ENCODE data around the gene C9orf153. TPM values are rescaled to one million over a fixed set of nuclear protein-coding genes. Genes with fewer than 3 reads are reported as not detected.

Gene C9orf153
- total RNA-seq, 4 donors from 2014 or later, result 0.66 to 2.9 (median 1.2) TPM

DNA sequence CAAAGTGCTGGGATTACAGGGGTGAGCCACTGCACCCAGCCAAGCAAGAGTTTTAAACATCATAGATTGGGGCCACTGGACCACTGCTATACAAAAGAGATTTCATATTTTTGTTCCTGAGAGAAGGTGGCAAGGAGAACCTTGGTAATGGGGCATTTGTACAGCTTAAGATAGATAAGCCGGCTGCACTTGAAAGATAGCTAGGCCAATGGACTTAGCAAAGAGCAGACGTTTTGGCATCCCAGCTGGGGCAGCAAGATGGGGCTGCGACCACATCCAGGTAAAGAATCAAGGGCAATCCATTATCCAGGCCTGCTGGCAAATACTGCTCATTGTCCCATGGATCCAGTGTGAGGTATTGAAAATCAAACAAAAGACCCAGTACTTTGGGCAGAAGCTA is 26.8 kb upstream of the C9orf153 start:
- no peak for DNase-seq (ENCODE audit: low spot score in 2 of 2)
- Histone ChIP-seq H3K36me3 (peaks cover 0 to 15% (median 0%) of the 10 kb centered on the region in 3 donors), H3K4me1 (peaks cover 0 to 8% (median 2%) of the 10 kb centered on the region in 4 donors), H3K9me3 (no peaks in the 10 kb centered on the region), H3K27me3 (no peaks in the 10 kb centered on the region), H3K4me3 (no peak overlapping the region), H3K27ac (no peak overlapping the region)
- 49 to 67% methylated on average over 3 of the region's 3 CpGs for WGBS, 2 donors
- TF ChIP-seq, protein P1, sequence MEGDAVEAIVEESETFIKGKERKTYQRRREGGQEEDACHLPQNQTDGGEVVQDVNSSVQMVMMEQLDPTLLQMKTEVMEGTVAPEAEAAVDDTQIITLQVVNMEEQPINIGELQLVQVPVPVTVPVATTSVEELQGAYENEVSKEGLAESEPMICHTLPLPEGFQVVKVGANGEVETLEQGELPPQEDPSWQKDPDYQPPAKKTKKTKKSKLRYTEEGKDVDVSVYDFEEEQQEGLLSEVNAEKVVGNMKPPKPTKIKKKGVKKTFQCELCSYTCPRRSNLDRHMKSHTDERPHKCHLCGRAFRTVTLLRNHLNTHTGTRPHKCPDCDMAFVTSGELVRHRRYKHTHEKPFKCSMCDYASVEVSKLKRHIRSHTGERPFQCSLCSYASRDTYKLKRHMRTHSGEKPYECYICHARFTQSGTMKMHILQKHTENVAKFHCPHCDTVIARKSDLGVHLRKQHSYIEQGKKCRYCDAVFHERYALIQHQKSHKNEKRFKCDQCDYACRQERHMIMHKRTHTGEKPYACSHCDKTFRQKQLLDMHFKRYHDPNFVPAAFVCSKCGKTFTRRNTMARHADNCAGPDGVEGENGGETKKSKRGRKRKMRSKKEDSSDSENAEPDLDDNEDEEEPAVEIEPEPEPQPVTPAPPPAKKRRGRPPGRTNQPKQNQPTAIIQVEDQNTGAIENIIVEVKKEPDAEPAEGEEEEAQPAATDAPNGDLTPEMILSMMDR (IDR thresholded peaks at IDR 0.05), result no peak
- TF ChIP-seq EP300 (IDR thresholded peaks at IDR 0.05), result no peak
- TF ChIP-seq POLR2A (IDR thresholded peaks at IDR 0.05), result no peak

GRCh38 chr9:86285261-86285660 is 25.8 kb upstream of the C9orf153 start:
- DNase-seq (ENCODE audit: low spot score in 2 of 2), result no peak
- no peaks in the 10 kb centered on the region for H3K27me3 ChIP-seq
- H3K27ac ChIP-seq, result no peak overlapping the region
- peaks cover 0 to 15% (median 0%) of the 10 kb centered on the region in 3 donors for H3K36me3 ChIP-seq
- no peak overlapping the region for H3K4me3 ChIP-seq
- peaks cover 0 to 18% (median 10%) of the 10 kb centered on the region in 4 donors for H3K4me1 ChIP-seq
- 72 to 74% methylated on average over 2 of the region's 2 CpGs for WGBS, 2 donors
- TF ChIP-seq EP300 (IDR thresholded peaks at IDR 0.05), result no peak
- TF ChIP-seq, protein P1 (IDR thresholded peaks at IDR 0.05), result no peak
- no peak for TF ChIP-seq POLR2A (IDR thresholded peaks at IDR 0.05)
- H3K9me3 ChIP-seq, result no peaks in the 10 kb centered on the region

- no peak for DNase-seq (ENCODE audit: low spot score in 2 of 2)
- Histone ChIP-seq H3K4me1 (peaks cover 0 to 35% (median 18%) of the 10 kb centered on the region in 4 donors), H3K27me3 (no peaks in the 10 kb centered on the region), H3K9me3 (no peaks in the 10 kb centered on the region), H3K4me3 (peak overlapping the region; percentile 77 to 96 (median 87)), H3K36me3 (peaks cover 0 to 11% (median 0%) of the 10 kb centered on the region in 3 donors), H3K27ac (peak overlapping the region; percentile 95 to 100 (median 99))
- TF ChIP-seq, protein P1 (IDR thresholded peaks at IDR 0.05), result no peak
- TF ChIP-seq POLR2A (IDR thresholded peaks at IDR 0.05) (no peak), EP300 (IDR thresholded peaks at IDR 0.05) (no peak)
- WGBS, 2 donors, result 14 to 19% methylated on average over 12 of the region's 12 CpGs
These were observed 23.6 kb upstream of the C9orf153 start for GRCh38 chr9:86282979-86283535.

DNA sequence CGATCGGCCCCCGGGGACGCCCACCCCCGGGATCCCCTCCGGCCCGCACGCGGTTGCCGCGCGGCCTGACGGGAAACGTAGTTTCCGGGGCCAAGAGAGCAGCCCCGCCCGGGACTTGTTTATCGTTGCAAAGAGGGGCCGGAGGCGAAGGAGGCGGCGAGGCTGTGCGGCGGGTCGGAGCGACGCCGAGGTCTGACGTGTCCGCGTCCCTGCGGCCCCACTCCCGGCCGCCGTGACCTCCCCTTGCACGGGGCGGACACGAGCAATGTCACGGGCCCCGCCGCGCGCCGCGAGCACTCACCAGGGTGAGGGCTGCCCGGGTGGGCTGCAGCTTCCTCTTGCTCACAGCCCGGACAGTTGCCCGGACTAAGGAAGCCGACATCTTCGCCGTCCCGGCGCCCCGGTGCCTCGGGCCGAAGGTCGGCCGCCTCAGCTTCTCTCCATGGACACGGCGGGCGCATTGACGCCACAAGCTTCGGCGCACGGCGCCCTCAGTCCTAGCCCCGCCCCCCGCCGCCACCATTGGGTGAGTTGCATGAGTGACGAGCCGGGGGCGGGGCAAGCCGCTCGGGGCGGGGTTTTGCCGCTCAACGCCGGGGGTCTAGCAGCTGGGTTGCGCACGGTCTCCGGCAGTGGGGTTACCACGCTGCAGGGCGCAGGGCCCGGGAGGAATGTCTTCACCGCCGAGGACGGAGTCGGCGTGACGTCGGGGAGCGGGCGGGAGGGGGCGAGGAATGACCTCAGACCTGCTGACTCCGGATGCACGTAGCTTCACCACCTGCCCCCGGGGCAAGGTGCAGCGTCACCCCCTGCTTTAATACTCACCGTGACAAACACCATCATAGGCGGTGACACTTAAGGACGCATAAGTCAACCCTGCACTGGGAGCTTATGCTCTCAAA is 22.9 kb upstream of the C9orf153 start, which contains the start of gene ISCA1:
Gene ISCA1, minus strand, starts transcription at position 462 of the 902 bp plus-strand sequence. Its CDS starts 80 bp downstream, at position 382.
- TF ChIP-seq POLR2A (IDR thresholded peaks at IDR 0.05) (peak; percentile 81 to 95), EP300 (IDR thresholded peaks at IDR 0.05) (peak; percentile 53 to 97)
- TF ChIP-seq, protein P1 (IDR thresholded peaks at IDR 0.05), result no peak
- 0% methylated on average over 44 to 64 of the region's 101 CpGs for WGBS, 2 donors
- Histone ChIP-seq H3K9me3 (no peaks in the 10 kb centered on the region), H3K4me1 (peaks cover 0 to 43% (median 18%) of the 10 kb centered on the region in 4 donors), H3K4me3 (peak within 1 kb of the TSS; percentile 77 to 96 (median 87)), H3K27ac (peak within 1 kb of the TSS; percentile 95 to 100 (median 99)), H3K36me3 (peaks cover 0 to 4% (median 0%) of the 10 kb centered on the region in 3 donors), H3K27me3 (no peaks in the 10 kb centered on the region)
- DNase-seq (ENCODE audit: low spot score in 2 of 2), result peak; percentile 97 to 98

Measured in tibial nerve (tissue), 4 donors.